ENCODE results near the gene NMT1. TPM values are rescaled to one million over a fixed set of nuclear protein-coding genes. Genes with fewer than 3 reads are reported as not detected.

The NMT1 gene
- total and polyA plus RNA-seq, 2 of the 13 experiments (the other 11 are each of a cell fraction or from before 2014, with no cell fraction given): 75.7 to 142 TPM

DNA sequence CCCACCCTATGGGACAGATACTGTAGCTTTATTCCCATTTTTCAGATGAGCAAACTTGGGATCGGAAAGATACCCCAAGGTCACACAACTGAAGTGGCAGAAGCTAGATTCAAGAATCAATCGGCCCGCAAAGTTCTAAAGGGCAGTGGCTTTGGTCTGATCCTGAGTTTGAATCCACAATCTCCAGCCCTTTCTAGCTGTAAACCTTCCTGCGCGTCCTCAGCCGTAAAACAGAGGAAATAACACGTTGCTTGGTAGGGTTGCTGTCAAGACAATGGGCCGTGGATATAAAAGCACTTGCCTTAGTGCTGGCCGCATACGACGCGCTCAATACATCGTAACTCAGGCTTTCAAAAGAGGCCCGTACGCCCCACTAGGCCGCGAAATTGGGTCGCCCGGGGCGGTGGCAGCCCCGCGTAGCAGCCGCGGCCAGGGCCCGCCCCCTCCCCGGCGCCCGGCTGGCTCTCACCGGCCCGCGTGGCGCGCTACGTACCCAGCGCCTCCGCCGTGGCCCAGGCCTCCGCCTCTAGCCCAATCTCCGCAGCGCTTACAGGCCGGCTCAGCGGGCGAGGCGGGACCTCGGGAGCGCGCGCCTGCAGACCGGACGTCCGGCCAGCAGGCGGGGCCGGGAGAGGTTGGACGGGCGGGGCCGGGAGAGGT lies 9.9 kb upstream of the NMT1 start, which contains the start of gene DCAKD (continued):
- TF ChIP-seq, protein P1, sequence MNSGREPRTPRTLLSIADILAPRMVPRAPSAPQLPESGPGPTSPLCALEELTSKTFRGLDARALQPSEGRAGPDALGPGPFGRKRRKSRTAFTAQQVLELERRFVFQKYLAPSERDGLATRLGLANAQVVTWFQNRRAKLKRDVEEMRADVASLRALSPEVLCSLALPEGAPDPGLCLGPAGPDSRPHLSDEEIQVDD (CRISPR knock-in tag; IDR thresholded peaks at IDR 0.05; ENCODE audit: borderline replicate concordance): peak; percentile 50; the same call in 1 of the 2 replicates
- TF ChIP-seq RFX3 (CRISPR knock-in tag; IDR thresholded peaks at IDR 0.05) (no peak), POLR2A (IDR thresholded peaks at IDR 0.05; ENCODE audit: insufficient read depth in 1 of 2, low read depth in 2 of 2, low read length in 2 of 2) (peak; percentile 75 to 76), SAFB2 (CRISPR knock-in tag; IDR thresholded peaks at IDR 0.05; ENCODE audit: borderline replicate concordance, low read depth) (peak; percentile 82), ARNT2 (CRISPR knock-in tag; IDR thresholded peaks at IDR 0.05; ENCODE audit: low read depth) (no peak; the same call in 1 of the 2 replicates), ZNF619 (CRISPR knock-in tag; IDR thresholded peaks at IDR 0.05) (0 out of 2 replicates have a peak, but pooled peaks have one; percentile 32), ZNF83 (CRISPR knock-in tag; IDR thresholded peaks at IDR 0.05; ENCODE audit: borderline replicate concordance) (peak; percentile 82; the same call in 1 of the 2 replicates), ZFP36L2 (CRISPR knock-in tag; IDR thresholded peaks at IDR 0.05) (no peak), ZBTB7B (CRISPR knock-in tag; IDR thresholded peaks at IDR 0.05) (peak; percentile 12; the same call in 1 of the 2 replicates), ONECUT2 (CRISPR knock-in tag; IDR thresholded peaks at IDR 0.05) (no peak), ZNF564 (CRISPR knock-in tag; IDR thresholded peaks at IDR 0.05) (no peak), MXI1 (IDR thresholded peaks at IDR 0.05; ENCODE audit: borderline replicate concordance, low read depth, low read length) (peak; percentile 85; the same call in 1 of the 3 replicates), NFKB2 (CRISPR knock-in tag; IDR thresholded peaks at IDR 0.05; ENCODE audit: borderline replicate concordance) (peak; percentile 28; the same call in 1 of the 2 replicates), NFIB (CRISPR knock-in tag; IDR thresholded peaks at IDR 0.05; ENCODE audit: borderline replicate concordance) (no peak), GZF1 (CRISPR knock-in tag; IDR thresholded peaks at IDR 0.05) (no peak), FOXC1 (CRISPR knock-in tag; IDR thresholded peaks at IDR 0.05; ENCODE audit: borderline replicate concordance) (peak; percentile 55; the same call in 1 of the 2 replicates), CAMTA2 (CRISPR knock-in tag; IDR thresholded peaks at IDR 0.05; ENCODE audit: borderline replicate concordance) (no peak), ZNF569 (CRISPR knock-in tag; IDR thresholded peaks at IDR 0.05; ENCODE audit: borderline replicate concordance) (no peak), CHCHD3 (CRISPR knock-in tag; IDR thresholded peaks at IDR 0.05) (no peak), ZNF230 (CRISPR knock-in tag; IDR thresholded peaks at IDR 0.05) (no peak), ZNF768 (CRISPR knock-in tag; IDR thresholded peaks at IDR 0.05) (no peak), NR2F1 (CRISPR knock-in tag; IDR thresholded peaks at IDR 0.05) (no peak), ZNF350 (CRISPR knock-in tag; IDR thresholded peaks at IDR 0.05; ENCODE audit: borderline replicate concordance, low read depth) (no peak), ZBTB34 (CRISPR knock-in tag; IDR thresholded peaks at IDR 0.05) (no peak), ZNF746 (CRISPR knock-in tag; IDR thresholded peaks at IDR 0.05) (no peak; the same call in 1 of the 2 replicates), CENPT (CRISPR knock-in tag; IDR thresholded peaks at IDR 0.05; ENCODE audit: low read depth) (no peak)
- TF ChIP-seq, protein P2, sequence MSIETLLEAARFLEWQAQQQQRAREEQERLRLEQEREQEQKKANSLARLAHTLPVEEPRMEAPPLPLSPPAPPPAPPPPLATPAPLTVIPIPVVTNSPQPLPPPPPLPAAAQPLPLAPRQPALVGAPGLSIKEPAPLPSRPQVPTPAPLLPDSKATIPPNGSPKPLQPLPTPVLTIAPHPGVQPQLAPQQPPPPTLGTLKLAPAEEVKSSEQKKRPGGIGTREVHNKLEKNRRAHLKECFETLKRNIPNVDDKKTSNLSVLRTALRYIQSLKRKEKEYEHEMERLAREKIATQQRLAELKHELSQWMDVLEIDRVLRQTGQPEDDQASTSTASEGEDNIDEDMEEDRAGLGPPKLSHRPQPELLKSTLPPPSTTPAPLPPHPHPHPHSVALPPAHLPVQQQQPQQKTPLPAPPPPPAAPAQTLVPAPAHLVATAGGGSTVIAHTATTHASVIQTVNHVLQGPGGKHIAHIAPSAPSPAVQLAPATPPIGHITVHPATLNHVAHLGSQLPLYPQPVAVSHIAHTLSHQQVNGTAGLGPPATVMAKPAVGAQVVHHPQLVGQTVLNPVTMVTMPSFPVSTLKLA (IDR thresholded peaks at IDR 0.05): no peak
- TF ChIP-seq, protein P3, sequence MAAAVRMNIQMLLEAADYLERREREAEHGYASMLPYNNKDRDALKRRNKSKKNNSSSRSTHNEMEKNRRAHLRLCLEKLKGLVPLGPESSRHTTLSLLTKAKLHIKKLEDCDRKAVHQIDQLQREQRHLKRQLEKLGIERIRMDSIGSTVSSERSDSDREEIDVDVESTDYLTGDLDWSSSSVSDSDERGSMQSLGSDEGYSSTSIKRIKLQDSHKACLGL (CRISPR knock-in tag; IDR thresholded peaks at IDR 0.05): no peak

Measured in HepG2 (cell line).